Measurements from ENCODE around the gene INPP5E.

The INPP5E gene

DNA sequence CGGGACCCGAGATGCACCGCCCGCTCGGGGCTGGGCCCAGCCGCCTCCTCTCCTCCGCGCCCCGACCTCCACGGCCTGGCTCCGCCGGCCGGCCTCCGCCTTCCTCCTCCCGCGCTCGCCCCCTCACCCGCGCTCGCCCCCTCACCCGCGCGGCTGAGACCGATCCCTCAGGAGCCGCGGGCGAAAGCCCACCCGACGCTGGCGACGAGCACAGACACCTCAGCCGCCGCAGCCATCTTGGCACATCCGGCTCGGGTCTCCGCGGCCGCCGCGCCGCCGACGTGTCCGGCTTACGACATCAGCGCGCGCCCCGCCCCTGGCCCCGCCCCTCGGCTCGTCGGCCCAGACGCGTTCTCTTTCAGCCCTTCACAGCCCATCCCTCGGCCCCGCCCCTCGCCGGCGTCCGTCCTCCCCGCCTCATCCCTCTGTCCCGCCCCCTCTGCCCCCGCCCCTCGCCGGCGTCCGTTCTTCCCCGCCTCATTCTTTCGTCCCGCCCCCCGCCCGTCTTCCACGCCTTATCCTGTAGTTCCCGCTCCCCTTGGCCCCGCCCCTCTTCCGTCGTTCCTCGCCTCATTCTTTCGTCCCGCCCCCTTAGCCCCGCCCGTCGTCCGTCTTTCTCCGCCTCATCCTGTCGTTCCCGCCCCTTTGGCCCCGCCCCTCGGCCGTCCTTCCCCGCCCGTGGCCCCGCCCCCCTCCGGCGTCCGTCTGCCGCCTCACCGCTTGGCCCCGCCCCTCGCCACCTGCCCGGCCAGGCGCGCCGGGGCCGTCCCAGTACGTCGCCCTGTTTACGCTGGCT lies 43.3 kb upstream of the INPP5E start, which contains the start of gene SEC16A (continued):
- TF ChIP-seq PRDM10 (tag by site-specific recombination; IDR thresholded peaks at IDR 0.05) (no peak), ZNF639 (tag by site-specific recombination; IDR thresholded peaks at IDR 0.05) (no peak), OVOL3 (tag by site-specific recombination; IDR thresholded peaks at IDR 0.05) (no peak), INSM2 (tag by site-specific recombination; IDR thresholded peaks at IDR 0.05) (no peak), ZNF701 (tag by site-specific recombination; IDR thresholded peaks at IDR 0.05) (no peak), ZNF37A (tag by site-specific recombination; IDR thresholded peaks at IDR 0.05) (no peak), KLF9 (tag by site-specific recombination; IDR thresholded peaks at IDR 0.05; ENCODE audit: low read depth) (peak; percentile 87), ZNF311 (tag by site-specific recombination; IDR thresholded peaks at IDR 0.05; ENCODE audit: borderline replicate concordance) (no peak), ZSCAN16 (tag by site-specific recombination; IDR thresholded peaks at IDR 0.05) (no peak), ZNF560 (tag by site-specific recombination; IDR thresholded peaks at IDR 0.05; ENCODE audit: borderline replicate concordance) (no peak), ZNF777 (tag by site-specific recombination; IDR thresholded peaks at IDR 0.05; ENCODE audit: borderline replicate concordance) (no peak), ZFP69B (tag by site-specific recombination; IDR thresholded peaks at IDR 0.05) (0 out of 2 replicates have a peak, but pooled peaks have one; percentile 12), PRDM1 (tag by site-specific recombination; IDR thresholded peaks at IDR 0.05) (no peak), ZXDB (tag by site-specific recombination; IDR thresholded peaks at IDR 0.05) (peak; percentile 26; the same call in 1 of the 2 replicates), ZNF785 (tag by site-specific recombination; IDR thresholded peaks at IDR 0.05) (no peak), KLF1 (tag by site-specific recombination; IDR thresholded peaks at IDR 0.05) (peak; percentile 39; the same call in 1 of the 2 replicates), ZBTB8A (tag by site-specific recombination; IDR thresholded peaks at IDR 0.05) (no peak; the same call in 1 of the 2 replicates), TRIM28 (IDR thresholded peaks at IDR 0.05; ENCODE audit: borderline replicate concordance, low read length) (no peak), ZNF544 (tag by site-specific recombination; IDR thresholded peaks at IDR 0.05) (no peak), BCL11B (tag by site-specific recombination; IDR thresholded peaks at IDR 0.05; ENCODE audit: low read depth) (no peak), TSHZ1 (tag by site-specific recombination; IDR thresholded peaks at IDR 0.05; ENCODE audit: borderline replicate concordance) (no peak), ZNF140 (tag by site-specific recombination; IDR thresholded peaks at IDR 0.05) (no peak), ZNF391 (tag by site-specific recombination; IDR thresholded peaks at IDR 0.05; ENCODE audit: borderline replicate concordance, low read depth) (0 out of 2 replicates have a peak, but pooled peaks have one; percentile 43), ZNF423 (tag by site-specific recombination; IDR thresholded peaks at IDR 0.05) (no peak), ZNF24 (tag by site-specific recombination; IDR thresholded peaks at IDR 0.05) (no peak)
- TF ChIP-seq, protein P1, sequence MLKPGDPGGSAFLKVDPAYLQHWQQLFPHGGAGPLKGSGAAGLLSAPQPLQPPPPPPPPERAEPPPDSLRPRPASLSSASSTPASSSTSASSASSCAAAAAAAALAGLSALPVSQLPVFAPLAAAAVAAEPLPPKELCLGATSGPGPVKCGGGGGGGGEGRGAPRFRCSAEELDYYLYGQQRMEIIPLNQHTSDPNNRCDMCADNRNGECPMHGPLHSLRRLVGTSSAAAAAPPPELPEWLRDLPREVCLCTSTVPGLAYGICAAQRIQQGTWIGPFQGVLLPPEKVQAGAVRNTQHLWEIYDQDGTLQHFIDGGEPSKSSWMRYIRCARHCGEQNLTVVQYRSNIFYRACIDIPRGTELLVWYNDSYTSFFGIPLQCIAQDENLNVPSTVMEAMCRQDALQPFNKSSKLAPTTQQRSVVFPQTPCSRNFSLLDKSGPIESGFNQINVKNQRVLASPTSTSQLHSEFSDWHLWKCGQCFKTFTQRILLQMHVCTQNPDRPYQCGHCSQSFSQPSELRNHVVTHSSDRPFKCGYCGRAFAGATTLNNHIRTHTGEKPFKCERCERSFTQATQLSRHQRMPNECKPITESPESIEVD (tag by site-specific recombination; IDR thresholded peaks at IDR 0.05): no peak
- TF ChIP-seq, protein P2, sequence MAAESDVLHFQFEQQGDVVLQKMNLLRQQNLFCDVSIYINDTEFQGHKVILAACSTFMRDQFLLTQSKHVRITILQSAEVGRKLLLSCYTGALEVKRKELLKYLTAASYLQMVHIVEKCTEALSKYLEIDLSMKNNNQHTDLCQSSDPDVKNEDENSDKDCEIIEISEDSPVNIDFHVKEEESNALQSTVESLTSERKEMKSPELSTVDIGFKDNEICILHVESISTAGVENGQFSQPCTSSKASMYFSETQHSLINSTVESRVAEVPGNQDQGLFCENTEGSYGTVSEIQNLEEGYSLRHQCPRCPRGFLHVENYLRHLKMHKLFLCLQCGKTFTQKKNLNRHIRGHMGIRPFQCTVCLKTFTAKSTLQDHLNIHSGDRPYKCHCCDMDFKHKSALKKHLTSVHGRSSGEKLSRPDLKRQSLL (tag by site-specific recombination; IDR thresholded peaks at IDR 0.05): no peak

All from HEK293 (cell line).